ENCODE data around the gene WIF1. TPM values are rescaled to one million over a fixed set of nuclear protein-coding genes. Genes with fewer than 3 reads are reported as not detected.

Gene WIF1
- total RNA-seq, 1 donor from 2014 or later: 14.9 TPM

DNA sequence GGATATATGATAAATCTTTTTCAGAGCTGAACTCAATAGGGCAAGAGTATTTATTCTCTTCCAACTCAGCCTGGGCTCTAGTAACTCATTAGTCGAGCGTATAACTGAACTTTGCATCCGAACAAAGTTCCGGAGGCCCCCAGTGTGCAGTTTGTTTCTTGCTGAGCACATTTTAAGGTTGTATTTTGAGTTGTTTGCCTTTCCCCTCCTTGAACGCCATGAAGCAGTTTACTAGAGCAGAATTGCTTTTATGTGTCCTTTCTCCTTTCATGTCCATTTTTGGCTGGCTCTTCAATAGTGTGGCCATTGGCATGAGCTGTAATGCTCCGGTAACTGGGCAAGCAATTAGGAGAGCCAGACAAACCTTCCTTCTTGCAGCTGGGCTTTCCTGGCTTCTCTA lies 105.3 kb downstream of the WIF1 start:
- Mint-ChIP-seq H3K9me3 (no peaks in the 10 kb centered on the region), H3K27me3 (peaks cover 46% of the 10 kb centered on the region), H3K27ac (no peak overlapping the region), H3K36me3 (no peaks in the 10 kb centered on the region), H3K4me3 (no peak overlapping the region), H3K4me1 (ENCODE audit: unreplicated experiment) (no peaks in the 10 kb centered on the region)
- no peak for DNase-seq (ENCODE audit: extremely low spot score, unreplicated experiment)
- TF ChIP-seq, protein P1, sequence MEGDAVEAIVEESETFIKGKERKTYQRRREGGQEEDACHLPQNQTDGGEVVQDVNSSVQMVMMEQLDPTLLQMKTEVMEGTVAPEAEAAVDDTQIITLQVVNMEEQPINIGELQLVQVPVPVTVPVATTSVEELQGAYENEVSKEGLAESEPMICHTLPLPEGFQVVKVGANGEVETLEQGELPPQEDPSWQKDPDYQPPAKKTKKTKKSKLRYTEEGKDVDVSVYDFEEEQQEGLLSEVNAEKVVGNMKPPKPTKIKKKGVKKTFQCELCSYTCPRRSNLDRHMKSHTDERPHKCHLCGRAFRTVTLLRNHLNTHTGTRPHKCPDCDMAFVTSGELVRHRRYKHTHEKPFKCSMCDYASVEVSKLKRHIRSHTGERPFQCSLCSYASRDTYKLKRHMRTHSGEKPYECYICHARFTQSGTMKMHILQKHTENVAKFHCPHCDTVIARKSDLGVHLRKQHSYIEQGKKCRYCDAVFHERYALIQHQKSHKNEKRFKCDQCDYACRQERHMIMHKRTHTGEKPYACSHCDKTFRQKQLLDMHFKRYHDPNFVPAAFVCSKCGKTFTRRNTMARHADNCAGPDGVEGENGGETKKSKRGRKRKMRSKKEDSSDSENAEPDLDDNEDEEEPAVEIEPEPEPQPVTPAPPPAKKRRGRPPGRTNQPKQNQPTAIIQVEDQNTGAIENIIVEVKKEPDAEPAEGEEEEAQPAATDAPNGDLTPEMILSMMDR (conservative IDR thresholded peaks at IDR 0.05): no peak

DNA sequence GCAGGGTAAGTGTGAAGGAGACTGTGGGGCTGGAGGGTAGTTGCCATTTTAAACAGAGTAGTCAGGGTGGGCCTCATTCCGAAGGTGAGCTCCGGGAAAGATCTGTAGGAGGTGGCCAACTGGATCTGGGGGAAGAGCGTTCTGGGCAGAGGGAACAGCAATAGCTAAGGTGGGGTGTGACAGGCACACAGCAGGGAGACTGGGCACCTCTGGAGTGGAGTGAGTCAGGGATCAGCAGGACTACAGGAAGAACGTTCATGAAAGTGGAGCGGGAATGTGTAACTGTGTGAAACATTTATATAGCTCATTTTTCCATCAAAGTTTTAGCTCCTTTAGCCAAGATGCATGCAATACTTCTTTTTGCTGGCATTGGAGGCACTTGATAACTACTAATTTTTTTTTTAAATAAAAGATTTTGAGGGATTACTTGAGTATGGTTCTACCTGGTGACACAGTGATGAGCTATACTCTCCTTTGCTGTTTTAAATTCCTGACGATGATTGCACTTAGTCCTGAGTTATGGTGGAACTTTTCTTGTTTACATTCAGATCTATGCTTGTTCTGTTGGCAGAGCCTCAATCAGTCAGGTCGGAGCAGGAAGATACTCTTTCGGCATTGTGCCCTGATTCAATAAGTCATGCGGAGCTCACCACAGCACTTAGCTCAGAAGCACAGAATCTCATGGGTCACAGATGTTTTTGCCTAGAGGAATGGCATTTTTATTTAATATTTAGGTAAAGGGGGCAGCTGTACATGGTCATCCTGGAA lies 106.4 kb downstream of the WIF1 start:
- Mint-ChIP-seq H3K36me3 (no peaks in the 10 kb centered on the region), H3K9me3 (no peaks in the 10 kb centered on the region), H3K4me3 (no peak overlapping the region), H3K27ac (no peak overlapping the region), H3K27me3 (peaks cover 39% of the 10 kb centered on the region), H3K4me1 (ENCODE audit: unreplicated experiment) (no peaks in the 10 kb centered on the region)
- DNase-seq (ENCODE audit: extremely low spot score, unreplicated experiment): no peak
- TF ChIP-seq, protein P1 (conservative IDR thresholded peaks at IDR 0.05): no peak

DNA sequence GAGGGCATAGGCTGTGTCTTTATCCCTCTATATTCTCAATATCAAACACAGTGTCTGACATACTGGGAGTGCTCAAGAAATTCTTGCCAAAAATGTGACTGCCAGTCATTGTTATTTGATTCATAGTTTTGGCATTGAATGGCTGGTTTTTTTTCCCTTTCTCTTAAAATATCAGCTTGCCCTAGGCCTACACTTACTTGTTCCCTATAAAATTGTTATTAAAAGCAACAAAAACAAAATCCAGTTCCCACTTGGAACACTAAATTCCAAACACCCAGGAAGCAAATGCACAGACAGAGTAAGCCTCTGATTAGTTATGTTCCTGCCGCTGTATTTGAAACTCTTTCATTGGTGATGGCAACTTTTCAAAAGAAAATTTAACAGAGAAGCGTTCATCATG lies 110.7 kb downstream of the WIF1 start:
- H3K4me3 Mint-ChIP-seq: no peak overlapping the region
- TF ChIP-seq, protein P1 (conservative IDR thresholded peaks at IDR 0.05): no peak
- H3K27ac Mint-ChIP-seq: no peak overlapping the region
- H3K9me3 Mint-ChIP-seq: no peaks in the 10 kb centered on the region
- H3K36me3 Mint-ChIP-seq: no peaks in the 10 kb centered on the region
- DNase-seq (ENCODE audit: extremely low spot score, unreplicated experiment): no peak
- H3K4me1 Mint-ChIP-seq (ENCODE audit: unreplicated experiment): no peaks in the 10 kb centered on the region
- H3K27me3 Mint-ChIP-seq: peaks cover 23% of the 10 kb centered on the region

DNA sequence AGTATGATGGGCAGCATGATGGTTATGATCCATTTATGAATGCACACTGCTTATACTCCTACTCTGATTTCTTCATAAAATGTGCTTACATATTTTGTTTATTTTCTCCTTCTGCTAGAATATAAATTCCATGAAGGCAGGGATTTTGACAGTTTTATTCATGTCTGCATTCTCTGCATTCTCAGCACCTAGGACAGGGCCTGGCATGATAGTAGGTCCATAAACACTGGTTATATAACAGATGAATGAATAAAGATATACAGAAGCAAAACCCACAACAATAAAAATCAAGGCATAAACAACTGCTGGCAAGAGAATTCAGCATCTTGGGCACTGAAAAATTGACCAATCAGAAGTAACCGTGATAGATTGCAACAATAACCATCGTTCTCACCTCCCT lies 115.4 kb downstream of the WIF1 start:
- DNase-seq (ENCODE audit: extremely low spot score, unreplicated experiment): no peak
- no peaks in the 10 kb centered on the region for H3K36me3 Mint-ChIP-seq
- H3K27ac Mint-ChIP-seq: no peak overlapping the region
- H3K4me1 Mint-ChIP-seq (ENCODE audit: unreplicated experiment): no peaks in the 10 kb centered on the region
- peaks cover 36% of the 10 kb centered on the region for H3K27me3 Mint-ChIP-seq
- TF ChIP-seq, protein P1 (conservative IDR thresholded peaks at IDR 0.05): no peak
- H3K9me3 Mint-ChIP-seq: peaks cover 6% of the 10 kb centered on the region
- H3K4me3 Mint-ChIP-seq: no peak overlapping the region

DNA sequence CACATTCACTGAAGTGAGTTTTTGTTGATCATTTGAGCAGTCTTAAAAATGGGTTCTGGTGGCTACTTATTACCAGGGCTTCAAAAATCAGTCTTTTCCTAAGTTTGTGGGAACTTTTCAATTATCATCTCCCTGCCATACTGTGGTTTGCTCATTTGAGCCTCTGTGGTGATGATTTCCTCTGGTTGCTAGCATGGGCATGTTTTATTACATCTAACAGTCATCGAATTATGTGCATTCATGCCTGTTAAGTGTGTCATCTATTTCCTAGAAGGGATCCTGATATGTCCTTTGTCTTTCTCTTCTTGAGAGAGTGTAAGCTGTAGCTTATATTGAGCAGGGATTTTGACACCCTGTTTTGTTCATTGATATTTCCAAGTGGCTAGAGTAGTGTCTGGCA lies 116.8 kb downstream of the WIF1 start:
- no peak overlapping the region for H3K4me3 Mint-ChIP-seq
- H3K27me3 Mint-ChIP-seq: peaks cover 41% of the 10 kb centered on the region
- no peak overlapping the region for H3K27ac Mint-ChIP-seq
- no peaks in the 10 kb centered on the region for H3K36me3 Mint-ChIP-seq
- H3K9me3 Mint-ChIP-seq: peaks cover 6% of the 10 kb centered on the region
- no peaks in the 10 kb centered on the region for H3K4me1 Mint-ChIP-seq (ENCODE audit: unreplicated experiment)
- no peak for DNase-seq (ENCODE audit: extremely low spot score, unreplicated experiment)
- TF ChIP-seq, protein P1 (conservative IDR thresholded peaks at IDR 0.05): no peak

Other genes starting within 250 kb of the WIF1 start
- 30.6 and 40.6 TPM in 2 replicates for gene LEMD3, start 48.3 kb upstream of the WIF1 start, total RNA-seq (ENCODE audit: low replicate concordance)
- gene MSRB3, start 157.4 kb upstream of the WIF1 start, total RNA-seq (ENCODE audit: low replicate concordance): 2.2 and 12.8 TPM in 2 replicates